HG03064 (cell line): ENCODE results near the gene STAMBP.
"Not testable (repeated sequence)": the region's sequence is repeated elsewhere in the genome, so short reads cannot be mapped to it uniquely, and the experiment has no call there.

ENCODE experiments used
- ATAC-seq: cut with Tn5 transposase; IDR thresholded peaks from one replicate; pipeline ENCODE4 v1.9.1; 2021; ENCODE audit warnings: low read depth; ENCODE audit not compliant: unreplicated experiment

The STAMBP gene

GRCh38 chr2:73836141-73836943, 7.6 kb downstream of the STAMBP start:
- ATAC-seq: no peak

- no peak for ATAC-seq
These were observed 9.3 kb downstream of the STAMBP start for GRCh38 chr2:73837847-73838585.

- ATAC-seq: no peak
These were observed 10.3 kb downstream of the STAMBP start for GRCh38 chr2:73838889-73839534.

- ATAC-seq: no peak
These were observed 11.1 kb downstream of the STAMBP start for GRCh38 chr2:73839653-73840411.

- ATAC-seq: no peak
These were observed 13.4 kb downstream of the STAMBP start for GRCh38 chr2:73841912-73842738.

GRCh38 chr2:73842739-73843019, 13.9 kb downstream of the STAMBP start:
- ATAC-seq: no peak

- no peak for ATAC-seq
These were observed 15.3 kb downstream of the STAMBP start for GRCh38 chr2:73844087-73844486.

GRCh38 chr2:73850009-73850408, 21.2 kb downstream of the STAMBP start:
- ATAC-seq: no peak

- ATAC-seq: no peak
These were observed 22.5 kb downstream of the STAMBP start for GRCh38 chr2:73851274-73851673.

GRCh38 chr2:73852020-73852419, 23.3 kb downstream of the STAMBP start:
- no peak for ATAC-seq

- no peak for ATAC-seq
These were observed 26.8 kb downstream of the STAMBP start for GRCh38 chr2:73855526-73855925.

- no peak for ATAC-seq
These were observed 27.5 kb downstream of the STAMBP start for GRCh38 chr2:73856214-73856613.

- ATAC-seq: no peak
These were observed 31.2 kb downstream of the STAMBP start for GRCh38 chr2:73859721-73860586.

- ATAC-seq: no peak
These were observed 34.2 kb downstream of the STAMBP start for GRCh38 chr2:73862987-73863386.

GRCh38 chr2:73868204-73868978, 39.6 kb downstream of the STAMBP start:
- ATAC-seq: no peak

GRCh38 chr2:73870084-73870483, 41.3 kb downstream of the STAMBP start:
- ATAC-seq: no peak

- ATAC-seq: no peak
These were observed 48.5 kb downstream of the STAMBP start for GRCh38 chr2:73877071-73877802.

- ATAC-seq: not testable (repeated sequence)
These were observed 49.2 kb downstream of the STAMBP start for GRCh38 chr2:73877984-73878383.
